Activated CD4-positive, alpha-beta T cell treated with anti-CD3 and anti-CD28 coated beads, Interleukin-10, Interleukin-2, amounts not matched to agents 100 ng/mL and 50 ng/mL, durations not matched to agents 16 hours and 8 hours (primary cell): ENCODE measurements around the gene NR6A1.
"Not testable (repeated sequence)": the region's sequence is repeated elsewhere in the genome, so short reads cannot be mapped to it uniquely, and the experiment has no call there.

Experiments
- DNase-seq: peaks from one replicate; pipeline ENCODE4 v3.0.0-alpha.2; 2020

The NR6A1 gene

GRCh38 chr9:124774129-124774978, 3.2 kb upstream of the NR6A1 start:
- peak; percentile 86 for DNase-seq

GRCh38 chr9:124773473-124774128, 2.5 kb upstream of the NR6A1 start:
- peak; percentile 53 for DNase-seq

- DNase-seq, result not testable (repeated sequence)
These were observed 1.8 kb upstream of the NR6A1 start for GRCh38 chr9:124772877-124773276.

- peak; percentile 43 for DNase-seq
These were observed 962 bp upstream of the NR6A1 start for GRCh38 chr9:124771867-124772679.

DNA sequence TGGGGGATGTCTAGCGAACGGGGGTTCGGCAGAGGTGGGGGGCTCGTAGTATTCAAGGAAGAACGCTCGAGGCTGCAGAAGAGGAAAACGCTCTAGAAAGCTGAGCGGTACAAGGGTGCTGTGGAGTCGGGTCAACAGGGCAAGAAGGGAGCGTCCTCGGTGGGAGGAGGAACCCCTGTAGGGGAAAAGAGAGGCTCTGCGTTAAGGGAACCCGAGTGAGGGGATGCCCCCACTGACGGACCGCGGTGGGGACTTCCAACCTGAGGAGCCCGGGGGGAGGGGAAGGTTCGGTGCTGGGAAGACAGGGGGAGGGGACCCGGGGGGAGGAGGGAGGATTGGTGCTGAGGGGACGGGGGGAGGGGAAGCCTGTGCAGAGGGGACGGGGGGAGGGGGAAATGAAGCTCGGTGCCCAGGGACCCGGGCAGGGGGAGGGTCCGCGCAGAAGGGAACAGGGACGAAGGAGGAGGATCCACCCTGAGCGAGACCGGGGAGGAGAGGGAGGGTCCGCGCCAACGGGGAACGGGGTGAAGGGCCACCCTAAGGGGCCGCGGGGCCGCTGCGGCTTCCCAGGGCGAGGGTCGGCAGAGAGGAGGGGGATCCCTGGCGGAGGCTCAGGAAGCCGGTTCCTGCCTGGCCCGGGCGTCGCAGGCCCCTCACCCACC, 621 bp downstream of the NR6A1 start:
- DNase-seq, result no peak

GRCh38 chr9:124769549-124770358, 1.4 kb downstream of the NR6A1 start:
- DNase-seq, result no peak

- DNase-seq, result no peak
These were observed 2.2 kb downstream of the NR6A1 start for GRCh38 chr9:124768750-124769548.

DNA sequence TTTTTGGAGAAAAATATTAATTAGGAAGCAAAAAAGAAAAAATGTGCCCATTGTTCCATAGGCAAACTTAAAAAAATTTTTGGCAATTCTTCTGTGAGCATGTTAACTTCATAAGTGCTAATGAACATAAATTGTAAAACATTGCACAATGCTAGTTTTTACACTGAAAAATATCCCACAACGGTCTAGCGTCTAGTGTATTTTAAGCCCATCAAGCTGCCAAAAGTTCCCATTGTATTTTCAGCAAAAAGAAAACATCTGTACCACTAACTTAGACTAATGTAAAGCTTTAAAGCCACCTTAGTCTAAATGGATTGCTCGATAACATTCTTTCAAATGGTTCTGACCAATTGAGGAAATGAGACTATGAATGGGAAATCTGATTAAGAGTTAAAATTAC, 2.8 kb downstream of the NR6A1 start:
- DNase-seq, result no peak

DNA sequence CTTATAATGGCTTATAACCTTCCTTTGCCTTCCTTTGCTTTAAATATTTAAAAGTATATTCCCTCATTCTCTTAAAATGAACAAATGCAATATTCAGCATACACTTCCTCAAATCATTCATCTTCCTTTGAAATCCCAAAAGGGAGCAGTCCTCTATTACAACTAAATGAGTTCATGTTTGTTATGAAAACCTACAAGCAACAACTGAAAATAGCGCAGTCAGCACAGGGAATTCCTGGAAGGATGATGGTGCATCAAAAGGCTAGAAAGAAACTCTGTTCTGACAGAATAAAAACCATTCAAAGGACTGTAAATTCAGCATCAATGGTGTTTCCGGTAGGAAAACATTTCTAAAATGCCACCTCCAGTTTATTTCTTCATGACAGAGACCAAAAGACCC, 3.3 kb downstream of the NR6A1 start:
- DNase-seq, result no peak

GRCh38 chr9:124766815-124767554, 4.1 kb downstream of the NR6A1 start:
- DNase-seq, result no peak

DNA sequence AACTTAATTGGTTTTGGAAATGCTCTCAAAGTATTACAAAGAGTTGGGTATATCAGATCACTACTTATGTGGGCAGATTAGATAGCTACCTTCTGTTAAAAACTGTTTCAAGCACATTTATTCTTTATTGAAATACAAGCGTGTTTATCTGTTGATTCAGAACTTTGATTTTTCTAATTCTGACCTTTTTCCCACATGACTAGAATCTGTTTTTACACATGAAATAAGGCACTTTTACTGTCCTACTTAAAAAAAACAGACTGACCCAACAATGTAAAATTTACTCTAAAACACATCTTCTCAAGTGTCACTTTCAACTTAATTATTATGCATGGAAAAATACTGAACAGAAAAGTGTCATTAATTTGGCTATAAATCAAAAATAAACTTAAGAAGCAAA, 4.8 kb downstream of the NR6A1 start:
- DNase-seq, result no peak

GRCh38 chr9:124765439-124765835, 5.7 kb downstream of the NR6A1 start:
- no peak for DNase-seq

DNA sequence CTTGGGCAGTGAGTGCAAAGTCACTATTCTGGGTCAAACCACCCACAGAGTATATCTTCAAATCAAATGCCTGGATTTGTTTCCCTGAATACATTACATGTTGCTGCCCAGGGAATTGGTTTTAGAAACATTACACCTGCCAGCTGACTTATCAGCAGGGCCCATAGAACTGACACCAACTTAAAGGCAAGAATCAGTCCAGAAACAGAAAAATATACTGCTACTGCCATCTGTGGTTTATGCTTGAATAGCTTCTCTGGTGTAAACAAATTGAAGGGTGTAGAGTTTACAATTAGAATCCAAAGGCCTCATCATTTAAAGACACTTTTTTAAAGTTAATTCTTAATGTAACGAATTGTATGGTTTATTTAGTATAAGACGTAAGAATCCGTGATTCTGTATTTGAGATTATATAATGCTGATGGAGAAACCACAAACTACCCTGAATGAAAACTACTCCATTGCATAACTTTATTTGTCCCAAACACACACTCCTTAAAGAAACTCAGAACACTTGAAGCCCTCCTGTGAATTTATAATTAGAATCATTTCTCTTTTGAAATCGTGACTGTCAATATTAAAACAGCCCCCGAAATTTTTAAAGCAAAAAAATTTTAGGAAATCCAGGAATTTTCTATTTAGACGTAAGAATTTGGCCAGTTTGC, 6.2 kb downstream of the NR6A1 start:
- DNase-seq, result no peak

- DNase-seq, result no peak
These were observed 8.5 kb downstream of the NR6A1 start for GRCh38 chr9:124762633-124763032.

GRCh38 chr9:124761710-124762109, 9.4 kb downstream of the NR6A1 start:
- DNase-seq, result no peak

DNA sequence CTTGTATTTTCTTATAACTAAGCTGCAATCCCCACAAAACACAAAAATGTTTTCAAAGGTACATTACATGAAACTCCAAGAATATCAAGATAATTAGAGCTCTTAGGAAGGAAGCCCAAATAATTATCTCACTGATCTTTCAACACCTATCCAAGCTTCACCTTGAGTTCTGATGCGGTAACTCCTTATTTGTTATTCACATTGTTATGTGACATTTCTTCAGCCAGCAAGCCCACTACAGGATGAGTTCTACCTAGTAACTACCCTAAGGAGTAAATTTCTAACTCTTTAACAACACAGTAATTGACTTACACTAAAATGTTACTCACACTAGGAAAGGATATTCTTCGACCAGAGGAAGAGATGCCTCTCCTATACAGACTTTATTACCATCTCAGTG, 9.9 kb downstream of the NR6A1 start:
- no peak for DNase-seq

GRCh38 chr9:124760719-124761118, 10.4 kb downstream of the NR6A1 start:
- no peak for DNase-seq

DNA sequence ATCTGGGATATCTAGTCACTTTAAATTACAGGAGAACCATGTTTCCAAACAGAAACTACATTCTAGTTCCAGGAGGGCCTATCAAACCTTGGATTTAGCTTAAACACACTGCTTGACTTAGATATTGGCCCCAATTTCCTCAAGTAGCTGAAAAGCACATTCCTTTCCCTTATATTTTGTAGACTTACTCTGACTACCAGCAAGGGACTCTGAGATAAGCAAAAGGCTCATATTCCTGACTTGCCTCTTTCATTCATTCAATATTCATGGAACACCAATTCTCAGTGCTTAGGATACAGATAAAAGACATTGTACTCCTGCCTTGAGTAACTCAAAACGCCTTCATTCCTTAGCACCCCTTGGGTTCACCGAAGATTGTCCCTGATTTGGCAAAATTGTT, 11.8 kb downstream of the NR6A1 start:
- DNase-seq, result no peak

GRCh38 chr9:124758691-124759090, 12.4 kb downstream of the NR6A1 start:
- DNase-seq, result no peak

DNA sequence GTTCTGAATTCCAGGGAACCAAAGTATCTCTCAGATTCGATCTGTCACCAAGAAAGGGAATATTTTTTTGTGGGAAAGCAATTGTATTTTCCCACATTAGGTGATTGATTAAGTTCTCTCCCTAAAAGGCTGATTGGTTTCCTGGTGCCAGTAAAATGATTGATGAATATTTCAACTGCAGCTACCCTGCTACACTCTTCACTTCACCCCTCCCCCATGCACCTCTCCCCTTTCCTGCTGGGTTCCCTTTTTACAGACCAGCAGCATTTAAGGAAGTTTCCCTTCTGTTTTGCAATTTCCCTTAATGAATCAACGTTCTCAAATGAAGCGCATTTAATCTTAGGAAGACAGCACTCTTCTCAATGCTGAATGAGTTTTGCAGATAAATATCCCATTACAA, 13.1 kb downstream of the NR6A1 start:
- no peak for DNase-seq
